ENCODE results near the gene ELMOD1.

ELMOD1 gene

GRCh38 chr11:107651672-107652071 is 60.7 kb downstream of the ELMOD1 start:
- no peak for DNase-seq

DNA sequence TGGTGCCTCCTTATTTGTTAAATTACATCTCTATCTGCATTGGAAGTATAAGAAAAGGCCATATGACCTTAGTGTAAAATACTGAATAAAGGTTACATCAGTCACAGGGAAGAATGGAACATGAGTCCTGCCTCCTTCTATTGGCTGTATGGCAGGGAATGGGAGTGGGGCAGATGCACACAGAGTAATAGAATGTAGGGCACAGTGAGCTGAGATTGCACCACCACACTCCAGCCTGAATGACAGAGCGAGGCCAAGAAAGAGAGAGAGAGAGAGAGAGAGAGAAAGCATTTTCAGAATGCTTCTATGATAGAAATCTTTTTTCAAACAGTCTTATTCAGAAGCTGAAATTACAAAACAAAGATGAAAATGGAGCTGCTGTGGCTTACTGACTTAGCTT is 62.1 kb downstream of the ELMOD1 start:
- no peak for DNase-seq

DNA sequence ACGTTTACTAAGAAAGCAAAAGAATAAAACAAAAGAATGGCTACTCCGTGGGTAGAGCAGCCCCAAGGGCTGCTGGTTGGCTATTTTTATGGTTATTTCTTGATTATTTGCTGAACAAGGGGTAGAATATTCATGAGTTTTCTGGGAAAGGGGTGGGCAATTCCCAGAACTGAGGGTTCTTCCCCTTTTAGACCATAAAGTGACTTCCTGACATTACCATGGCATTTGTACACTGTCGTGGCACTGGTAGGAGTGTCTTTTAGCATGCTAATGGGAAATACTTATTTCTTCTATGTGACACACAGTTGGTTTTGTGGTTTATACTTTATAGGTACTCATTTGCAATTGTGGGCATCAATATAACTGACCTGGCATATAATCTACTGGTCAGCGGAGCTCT is 64.7 kb downstream of the ELMOD1 start:
- no peak for DNase-seq

DNA sequence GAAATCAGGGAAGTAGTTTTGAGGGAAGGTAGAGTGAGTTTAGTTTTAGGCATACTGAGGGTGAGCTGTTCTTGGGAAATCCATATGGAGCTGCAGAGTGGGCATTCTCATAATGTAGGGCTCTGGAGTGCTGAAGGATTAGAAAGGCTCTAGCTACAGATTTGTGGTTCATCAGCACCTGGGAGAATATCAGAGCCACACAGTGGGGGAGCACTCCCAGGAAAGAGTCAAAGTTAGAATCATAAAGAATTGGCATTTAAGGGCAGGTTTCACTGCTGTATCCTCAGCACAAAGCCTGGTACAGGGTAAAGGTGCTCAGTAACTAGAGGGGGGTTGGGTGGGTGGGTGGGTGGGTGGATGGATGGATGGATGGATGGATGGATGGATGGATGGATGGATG is 68.4 kb downstream of the ELMOD1 start:
- no peak for DNase-seq

GRCh38 chr11:107660066-107660465 is 69.1 kb downstream of the ELMOD1 start:
- DNase-seq, result no peak

DNA sequence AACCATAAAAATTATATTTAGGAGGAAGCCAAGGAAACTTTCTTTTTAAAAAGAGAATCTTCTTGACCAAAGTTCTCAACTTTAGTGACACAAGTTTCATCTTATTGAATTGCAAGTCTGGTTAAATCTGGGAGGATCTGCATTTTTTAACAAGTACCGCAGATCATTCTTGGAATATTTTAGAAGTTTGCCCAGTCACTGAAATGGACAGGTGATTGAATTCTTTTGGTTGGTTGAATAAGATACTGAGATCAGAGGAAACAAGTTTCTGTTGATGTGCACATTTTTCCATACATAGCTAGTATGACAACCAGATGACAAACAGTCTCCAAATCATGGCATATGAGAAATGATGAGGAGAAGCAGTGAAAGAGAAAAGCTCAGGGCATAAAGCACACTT is 70.7 kb downstream of the ELMOD1 start:
- no peak for DNase-seq

DNA sequence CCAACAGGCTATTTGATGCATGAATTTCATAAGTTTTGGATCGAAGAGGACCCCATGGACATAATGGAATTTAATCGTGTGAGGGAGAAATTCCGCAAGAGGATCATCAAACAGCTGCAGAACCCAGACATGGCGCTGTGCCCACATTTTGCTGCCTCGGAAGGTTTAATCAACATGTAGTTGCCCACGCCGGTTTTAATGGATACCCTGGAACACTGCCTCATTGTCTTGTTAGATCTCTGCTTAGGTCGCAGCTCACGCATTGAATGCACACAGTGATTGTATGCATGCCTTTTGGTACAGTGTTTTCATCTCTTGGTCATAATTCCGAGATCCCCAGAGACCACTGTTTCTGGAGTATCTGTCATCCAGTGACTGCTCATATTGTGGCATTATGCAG is 74.1 kb downstream of the ELMOD1 start:
- DNase-seq, result no peak

DNA sequence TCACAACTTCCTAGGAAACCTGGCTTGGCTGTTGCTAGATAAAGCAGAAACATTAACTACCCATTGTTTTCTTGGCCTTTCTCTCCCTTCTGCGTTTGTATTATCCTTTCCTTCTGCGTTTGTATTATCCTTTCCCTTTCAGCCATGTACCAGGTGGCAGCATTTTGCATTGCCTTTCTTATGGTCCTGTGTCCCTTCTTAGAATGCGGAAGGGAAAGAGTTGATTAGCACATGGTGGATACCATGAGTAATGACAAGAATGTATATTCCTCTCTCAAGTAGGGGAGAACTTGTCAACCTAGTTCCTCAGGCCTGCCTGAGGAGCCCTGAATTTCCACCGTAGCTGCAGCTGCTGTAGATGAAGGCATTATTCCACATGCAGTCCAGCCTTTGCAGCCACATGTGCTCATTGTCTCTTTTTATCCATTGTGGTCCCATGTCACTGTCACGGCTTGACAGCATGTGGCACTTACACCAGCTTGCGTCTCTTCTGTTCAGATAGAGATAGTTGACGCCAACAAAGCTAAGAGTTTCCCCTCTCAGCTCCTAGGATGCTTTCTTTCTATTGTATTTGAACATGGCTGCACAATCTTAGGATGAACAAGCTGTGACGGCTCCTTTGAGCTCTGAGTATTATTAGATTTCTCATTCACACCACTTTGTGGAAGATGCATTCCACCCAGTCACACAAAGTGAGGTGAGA is 76.1 kb downstream of the ELMOD1 start:
- no peak for DNase-seq

DNA sequence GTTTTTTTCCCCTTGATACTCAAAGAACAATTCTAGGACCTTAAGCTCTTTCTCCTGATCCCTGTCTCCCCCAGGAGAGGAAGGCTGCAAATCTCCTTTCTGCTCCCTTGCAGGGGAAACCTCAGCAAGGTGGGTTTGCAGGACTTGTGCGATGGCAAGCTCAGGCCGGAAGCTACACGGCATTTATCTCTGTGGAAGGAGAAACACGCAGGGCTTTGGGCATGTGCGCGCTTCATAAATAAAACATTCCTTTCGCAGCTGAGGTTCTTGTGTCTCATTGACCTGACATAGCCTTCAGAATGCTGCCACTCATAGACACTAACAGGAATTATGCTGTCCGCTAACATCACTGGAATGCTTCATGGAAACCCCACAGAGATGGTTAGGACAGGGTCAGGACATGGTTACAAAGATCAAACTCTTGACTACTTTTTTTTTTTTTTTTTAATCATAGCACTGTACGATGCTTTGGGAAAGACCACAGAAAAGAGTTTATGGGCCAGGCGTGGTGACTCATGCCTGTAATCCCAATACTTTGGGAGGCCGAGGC is 78.3 kb downstream of the ELMOD1 start:
- no peak for DNase-seq

DNA sequence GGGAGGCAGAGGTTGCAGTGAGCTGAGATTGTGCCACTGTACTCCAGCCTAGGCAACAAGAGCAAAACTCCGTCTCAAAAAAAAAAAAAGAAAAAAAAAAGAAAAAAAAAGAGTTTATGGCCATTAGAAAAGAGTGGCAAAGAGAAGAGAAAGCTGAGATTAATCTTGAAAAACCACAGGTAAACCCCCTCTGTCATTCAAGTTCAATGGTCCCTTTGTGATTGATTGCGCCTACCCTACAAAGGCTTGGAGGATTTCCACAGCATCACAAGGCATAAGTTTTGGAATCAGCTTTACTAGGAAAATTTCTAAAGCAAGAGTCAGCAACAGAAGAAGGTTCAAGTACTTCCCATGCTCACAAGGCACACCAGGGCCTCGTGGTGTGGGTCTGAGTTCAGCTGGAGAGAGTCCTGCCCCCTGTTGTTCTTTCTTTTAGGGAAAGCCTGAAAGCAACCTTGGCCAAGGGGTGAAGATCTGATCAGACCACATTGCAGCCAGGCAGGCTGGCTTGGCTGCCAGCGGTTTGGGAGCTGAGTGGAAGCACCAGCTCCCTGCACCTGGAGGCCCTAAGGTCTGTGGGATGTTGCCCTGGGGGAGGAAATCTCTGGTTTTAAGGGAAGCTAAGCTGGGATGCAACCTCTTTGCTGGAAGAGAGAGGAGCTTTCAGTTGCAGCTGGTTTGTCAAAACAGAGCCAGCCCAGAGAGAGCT is 79.1 kb downstream of the ELMOD1 start:
- no peak for DNase-seq

- no peak for DNase-seq
These were observed 85.0 kb downstream of the ELMOD1 start for GRCh38 chr11:107675902-107676301.

DNA sequence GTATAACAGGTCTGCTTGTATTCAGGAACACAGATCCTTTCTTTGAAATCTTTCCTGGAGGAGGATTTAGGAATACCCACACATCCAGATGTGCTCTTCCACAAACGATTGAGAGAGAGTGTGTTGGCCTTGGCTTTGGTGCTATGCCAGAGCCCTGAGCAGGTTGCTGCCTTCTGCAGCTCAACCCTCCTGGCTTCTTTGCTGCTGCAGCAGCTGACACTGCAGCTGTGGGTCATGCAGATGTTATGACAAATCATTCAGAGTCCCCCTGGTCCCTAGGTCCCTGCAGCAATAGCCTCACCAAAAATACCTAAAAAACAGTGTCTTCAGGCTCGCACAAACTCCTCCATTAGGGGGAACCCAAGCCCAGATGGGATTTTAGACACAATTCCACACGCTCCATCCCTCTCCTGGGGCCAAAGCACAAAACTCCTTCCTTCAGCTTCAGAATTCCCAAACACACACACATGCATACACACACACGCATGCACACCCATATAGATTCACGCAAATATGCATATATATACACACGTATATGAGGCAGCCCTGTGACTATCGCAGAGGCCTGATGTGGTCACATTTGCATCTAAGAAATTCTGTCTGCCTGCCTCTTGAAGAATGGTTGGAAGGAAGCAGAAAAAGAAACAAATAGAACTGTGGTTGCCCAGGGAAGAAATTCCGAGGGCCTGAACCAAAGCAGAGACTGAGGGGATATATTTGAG is 85.5 kb downstream of the ELMOD1 start:
- no peak for DNase-seq

DNA sequence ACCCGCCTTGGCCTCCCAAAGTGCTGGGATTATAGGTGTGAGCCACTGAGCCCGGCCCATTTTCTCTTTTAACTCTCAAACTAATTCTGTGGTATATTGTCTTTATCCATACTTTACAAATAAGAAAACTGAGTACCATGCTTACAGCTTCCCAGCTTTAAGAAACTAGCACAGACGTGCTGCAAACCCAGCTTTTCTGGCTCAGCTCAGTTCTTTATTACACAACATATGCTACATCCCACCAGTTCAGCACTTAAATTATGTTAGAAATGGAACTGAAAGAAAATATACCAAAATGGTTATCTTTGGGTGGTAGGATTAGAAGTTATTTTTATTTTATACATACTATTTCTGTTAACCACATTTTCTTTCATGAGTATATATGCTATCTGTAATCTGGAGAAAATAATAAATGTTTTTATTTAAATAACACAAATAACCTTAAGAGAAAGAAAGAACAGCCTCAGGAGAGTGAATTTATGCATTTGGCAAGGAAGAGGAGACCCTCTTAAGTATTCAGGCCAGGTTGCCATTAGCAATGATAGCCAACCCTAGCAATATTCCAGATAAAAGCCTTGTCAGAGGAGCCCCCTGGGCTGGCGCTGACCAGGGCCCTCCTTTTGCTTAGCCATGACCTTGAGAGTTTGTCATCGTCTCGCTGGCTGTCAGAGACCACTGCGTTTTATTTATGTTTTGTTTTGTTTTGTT is 87.1 kb downstream of the ELMOD1 start:
- DNase-seq, result no peak

- no peak for DNase-seq
These were observed 87.7 kb downstream of the ELMOD1 start for GRCh38 chr11:107678632-107678971.

DNA sequence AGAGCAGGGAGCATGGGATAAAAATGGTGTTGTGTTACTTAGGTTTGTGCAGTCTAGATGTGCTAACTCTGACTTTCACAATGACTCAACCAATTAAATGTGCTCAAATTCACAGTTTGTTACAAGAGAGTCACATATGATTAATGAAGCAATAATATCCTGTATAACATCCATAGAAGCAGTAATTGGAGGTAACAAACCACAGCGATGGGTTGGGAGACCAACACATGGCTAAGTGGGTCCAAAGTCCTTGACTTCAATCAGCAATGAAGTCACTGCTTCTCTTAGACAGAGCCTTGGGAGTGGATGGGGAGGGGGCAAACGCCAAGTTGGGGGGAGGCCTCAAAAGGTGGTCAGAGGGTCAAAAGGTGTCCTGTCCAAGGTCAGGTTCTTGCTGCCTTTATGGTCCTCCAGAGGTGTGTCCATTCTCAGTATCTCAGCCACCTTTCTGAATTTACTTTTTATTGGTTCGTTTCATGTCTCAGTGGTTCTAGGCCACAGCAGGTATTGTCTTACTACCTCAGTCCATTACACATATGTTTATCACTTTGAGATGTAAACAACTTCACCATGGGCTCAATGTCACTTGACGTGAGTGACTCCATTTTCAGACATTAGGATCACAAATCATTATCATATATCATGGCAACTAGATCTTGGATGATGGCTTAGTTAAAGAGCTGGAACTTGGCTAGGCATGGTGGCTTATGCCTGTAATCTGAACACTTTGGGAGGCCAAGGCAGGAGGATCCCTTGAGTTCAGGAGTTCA is 88.5 kb downstream of the ELMOD1 start:
- DNase-seq, result no peak

DNA sequence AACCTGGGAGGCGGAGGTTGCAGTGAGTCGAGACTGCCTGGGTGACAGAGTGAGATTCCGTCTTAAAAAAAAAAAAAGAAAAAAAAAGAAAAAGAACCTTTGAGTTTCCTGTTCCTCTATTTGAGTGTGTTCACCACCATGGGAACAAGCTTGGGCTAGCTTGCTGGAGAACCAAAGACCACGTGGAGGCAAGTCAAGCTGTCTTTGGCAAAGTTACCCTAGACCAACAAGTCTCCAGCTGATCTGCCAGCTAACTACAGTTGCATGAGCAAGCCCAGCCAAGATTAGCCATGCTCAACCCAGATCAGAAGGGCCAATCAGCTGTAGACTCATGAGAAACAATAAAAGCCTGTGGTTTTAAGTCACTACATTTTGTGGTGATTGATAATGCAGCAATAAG is 91.2 kb downstream of the ELMOD1 start:
- no peak for DNase-seq

GRCh38 chr11:107682572-107682971 is 91.6 kb downstream of the ELMOD1 start:
- DNase-seq, result no peak

GRCh38 chr11:107683061-107683460 is 92.1 kb downstream of the ELMOD1 start:
- DNase-seq, result no peak

GRCh38 chr11:107683807-107684206 is 92.9 kb downstream of the ELMOD1 start:
- DNase-seq, result no peak

- DNase-seq, result no peak
These were observed 97.5 kb downstream of the ELMOD1 start for GRCh38 chr11:107688322-107688918.

GRCh38 chr11:107689317-107690202 is 98.6 kb downstream of the ELMOD1 start:
- peak; percentile 48 for DNase-seq
